HCT116 (cell line): ENCODE measurements around the gene USF2.

Source experiments
- CEBPB ChIP-seq: IDR thresholded peaks from 2 replicates; pipeline ENCODE4 v1.6.1; 2012; ENCODE audit warnings: low read depth
- EGR1 ChIP-seq: IDR thresholded peaks from 2 replicates; pipeline ENCODE4 v1.6.1; 2012; ENCODE audit warnings: low read depth
- FOSL1 ChIP-seq: IDR thresholded peaks from 2 replicates; pipeline ENCODE4 v1.6.1; 2012; ENCODE audit warnings: low read depth
- POLR2A ChIP-seq: IDR thresholded peaks from 2 replicates; pipeline ENCODE4 v1.7.0; 2011; ENCODE audit warnings: borderline replicate concordance; ENCODE audit not compliant: insufficient read depth, insufficient read length; ENCODE audit errors: extremely low read depth
- POLR2AphosphoS5 ChIP-seq: IDR thresholded peaks from 2 replicates; pipeline ENCODE4 v1.6.1; 2011; ENCODE audit warnings: mild to moderate bottlenecking, low read depth, low read length, moderate library complexity
- ZNF274 ChIP-seq: fragments of 200-500 bp; sonication (Bioruptor generic); IDR thresholded peaks from 2 replicates; pipeline ENCODE4 v1.6.1; 2014; ENCODE audit warnings: mild to moderate bottlenecking, low read depth, low read length, inconsistent platforms
- TF ChIP-seq, protein P1 (sequence below), 3 experiments: fragments of 200-600 bp in 1 of 3; sonication (generic) in 1 of 3; IDR thresholded peaks in 2 of 3; conservative IDR thresholded peaks in 1 of 3; 2 replicates each; pipeline ENCODE4 v1.5.1; 2012 to 2017; ENCODE audit warnings: low read depth in 2 of 3, low read length in 2 of 3, antibody characterized with exemption in 1 of 3, borderline replicate concordance in 1 of 3, control low read depth in 1 of 3, mild to moderate bottlenecking in 1 of 3, mixed read lengths in 1 of 3, mixed run types in 1 of 3, moderate library complexity in 1 of 3; ENCODE audit not compliant: insufficient read depth in 1 of 3
- TF ChIP-seq, protein P2 (sequence below): IDR thresholded peaks from 2 replicates; pipeline ENCODE4 v1.6.1; 2012

DNA sequence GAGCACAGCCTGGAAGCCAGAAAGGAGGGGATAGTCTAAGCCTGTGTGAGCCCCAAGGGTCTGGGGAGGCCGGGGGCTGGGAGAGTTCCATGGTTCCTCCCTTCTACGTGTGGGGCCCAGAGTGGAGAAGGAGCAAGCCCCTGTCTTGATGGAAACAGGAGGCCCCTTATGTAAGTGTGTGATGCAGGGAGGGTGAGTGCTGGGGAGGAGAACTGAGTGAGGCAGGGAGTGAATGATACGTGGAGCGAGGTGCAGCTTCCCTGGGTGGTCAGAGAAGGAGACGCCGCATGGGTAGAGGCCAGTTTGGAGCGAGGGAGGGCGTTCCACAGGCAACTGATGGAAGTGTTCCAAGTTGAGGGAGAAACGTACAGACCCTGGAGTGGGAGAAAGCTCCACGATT is 39.2 kb downstream of the USF2 start:
- TF ChIP-seq, protein P1, sequence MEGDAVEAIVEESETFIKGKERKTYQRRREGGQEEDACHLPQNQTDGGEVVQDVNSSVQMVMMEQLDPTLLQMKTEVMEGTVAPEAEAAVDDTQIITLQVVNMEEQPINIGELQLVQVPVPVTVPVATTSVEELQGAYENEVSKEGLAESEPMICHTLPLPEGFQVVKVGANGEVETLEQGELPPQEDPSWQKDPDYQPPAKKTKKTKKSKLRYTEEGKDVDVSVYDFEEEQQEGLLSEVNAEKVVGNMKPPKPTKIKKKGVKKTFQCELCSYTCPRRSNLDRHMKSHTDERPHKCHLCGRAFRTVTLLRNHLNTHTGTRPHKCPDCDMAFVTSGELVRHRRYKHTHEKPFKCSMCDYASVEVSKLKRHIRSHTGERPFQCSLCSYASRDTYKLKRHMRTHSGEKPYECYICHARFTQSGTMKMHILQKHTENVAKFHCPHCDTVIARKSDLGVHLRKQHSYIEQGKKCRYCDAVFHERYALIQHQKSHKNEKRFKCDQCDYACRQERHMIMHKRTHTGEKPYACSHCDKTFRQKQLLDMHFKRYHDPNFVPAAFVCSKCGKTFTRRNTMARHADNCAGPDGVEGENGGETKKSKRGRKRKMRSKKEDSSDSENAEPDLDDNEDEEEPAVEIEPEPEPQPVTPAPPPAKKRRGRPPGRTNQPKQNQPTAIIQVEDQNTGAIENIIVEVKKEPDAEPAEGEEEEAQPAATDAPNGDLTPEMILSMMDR (IDR thresholded peaks at IDR 0.05 in 2 of 3, conservative IDR thresholded peaks at IDR 0.05 in 1 of 3; ENCODE audit: borderline replicate concordance in 1 of 3, insufficient read depth in 1 of 3, low read depth in 2 of 3, low read length in 2 of 3): no peak
- TF ChIP-seq FOSL1: no peak
- TF ChIP-seq, protein P2, sequence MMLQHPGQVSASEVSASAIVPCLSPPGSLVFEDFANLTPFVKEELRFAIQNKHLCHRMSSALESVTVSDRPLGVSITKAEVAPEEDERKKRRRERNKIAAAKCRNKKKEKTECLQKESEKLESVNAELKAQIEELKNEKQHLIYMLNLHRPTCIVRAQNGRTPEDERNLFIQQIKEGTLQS: no peak
- no peak for TF ChIP-seq POLR2A
- no peak for TF ChIP-seq POLR2AphosphoS5
- TF ChIP-seq EGR1: no peak
- TF ChIP-seq ZNF274: no peak
- TF ChIP-seq CEBPB: no peak
